UCSD-AML1 (cell line): Measurements from ENCODE around the gene EIF3I.
"Not testable (repeated sequence)": the region's sequence is repeated elsewhere in the genome, so short reads cannot be mapped to it uniquely, and the experiment has no call there.

Experiments
- DNase-seq: peaks from one replicate; lab custom pipeline; 2025; ENCODE audit not compliant: unreplicated experiment; lab: John Stamatoyannopoulos, UW

EIF3I gene

GRCh38 chr1:32231843-32232432 lies 9.7 kb downstream of the EIF3I start:
- no peak for DNase-seq

- no peak for DNase-seq
These were observed 10.5 kb downstream of the EIF3I start for GRCh38 chr1:32232558-32233304.

GRCh38 chr1:32234792-32235191 lies 12.6 kb downstream of the EIF3I start:
- DNase-seq = no peak

GRCh38 chr1:32239337-32239736 lies 17.1 kb downstream of the EIF3I start:
- DNase-seq = no peak

GRCh38 chr1:32239790-32240139 lies 17.6 kb downstream of the EIF3I start:
- DNase-seq = no peak

GRCh38 chr1:32240140-32240951 lies 18.1 kb downstream of the EIF3I start:
- peak; percentile 40 for DNase-seq

- DNase-seq = no peak
These were observed 19.0 kb downstream of the EIF3I start for GRCh38 chr1:32241001-32241763.

- peak; percentile 43 for DNase-seq
These were observed 20.2 kb downstream of the EIF3I start for GRCh38 chr1:32242341-32242851.

- DNase-seq = no peak
These were observed 24.7 kb downstream of the EIF3I start, which contains the start of gene FAM167B for GRCh38 chr1:32246888-32247273. FAM167B (plus strand) TSS chr1:32247222; CDS start chr1:32247422, 200 bp downstream.

GRCh38 chr1:32247452-32247851 lies 25.2 kb downstream of the EIF3I start:
- no peak for DNase-seq

GRCh38 chr1:32247983-32248889 lies 26.0 kb downstream of the EIF3I start:
- DNase-seq = peak; percentile 86

- DNase-seq = peak; percentile 81
These were observed 27.8 kb downstream of the EIF3I start for GRCh38 chr1:32249831-32250525.

GRCh38 chr1:32250893-32251716 lies 28.9 kb downstream of the EIF3I start, which contains the start of gene LCK:
LCK (plus strand) TSS chr1:32251265; CDS start chr1:32274330, 23,065 bp downstream.
- peak; percentile 35 for DNase-seq

GRCh38 chr1:32255072-32256071 lies 33.2 kb downstream of the EIF3I start:
- no peak for DNase-seq

- DNase-seq = no peak
These were observed 34.4 kb downstream of the EIF3I start for GRCh38 chr1:32256473-32257226.

- no peak for DNase-seq
These were observed 35.0 kb downstream of the EIF3I start for GRCh38 chr1:32257227-32257508.

GRCh38 chr1:32263236-32263593 lies 41.0 kb downstream of the EIF3I start:
- not testable (repeated sequence) for DNase-seq
